Measurements from ENCODE around the gene CALHM3.

DNA sequence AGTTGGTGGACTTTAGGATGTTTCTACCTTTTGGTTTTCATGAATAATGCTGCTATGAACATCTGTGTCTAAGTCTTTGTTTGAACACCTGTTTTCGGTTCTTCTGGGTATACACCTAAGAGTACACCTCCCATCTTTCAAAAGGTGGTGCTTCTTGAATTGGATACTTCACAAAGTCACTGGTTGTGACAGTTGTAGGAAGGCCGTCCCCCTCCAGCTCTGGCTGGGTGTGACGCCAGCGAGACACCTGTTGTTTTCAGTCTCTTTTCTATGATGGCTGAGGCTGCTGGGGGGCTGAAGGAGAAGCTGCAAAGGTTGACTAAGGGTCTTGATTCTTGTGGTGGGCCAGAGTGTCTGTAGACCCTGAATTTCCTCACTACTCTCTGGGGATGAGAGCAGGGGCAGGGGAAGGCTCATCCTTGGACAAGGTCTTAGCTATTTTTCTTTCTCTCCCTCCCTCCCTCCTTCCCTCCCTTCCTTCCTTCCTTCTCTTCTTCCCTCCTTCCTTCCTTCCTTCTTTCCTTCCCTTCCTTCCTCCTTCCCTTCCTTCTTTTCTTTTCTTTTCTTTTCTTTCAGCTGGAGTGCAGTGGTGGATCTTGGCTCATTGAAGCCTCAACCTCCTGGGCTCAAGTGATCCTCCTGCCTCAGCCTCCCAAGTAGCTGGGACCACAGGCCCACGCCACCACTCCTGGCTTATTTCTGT is 20.0 kb upstream of the CALHM3 start:
- TF ChIP-seq, protein P1, sequence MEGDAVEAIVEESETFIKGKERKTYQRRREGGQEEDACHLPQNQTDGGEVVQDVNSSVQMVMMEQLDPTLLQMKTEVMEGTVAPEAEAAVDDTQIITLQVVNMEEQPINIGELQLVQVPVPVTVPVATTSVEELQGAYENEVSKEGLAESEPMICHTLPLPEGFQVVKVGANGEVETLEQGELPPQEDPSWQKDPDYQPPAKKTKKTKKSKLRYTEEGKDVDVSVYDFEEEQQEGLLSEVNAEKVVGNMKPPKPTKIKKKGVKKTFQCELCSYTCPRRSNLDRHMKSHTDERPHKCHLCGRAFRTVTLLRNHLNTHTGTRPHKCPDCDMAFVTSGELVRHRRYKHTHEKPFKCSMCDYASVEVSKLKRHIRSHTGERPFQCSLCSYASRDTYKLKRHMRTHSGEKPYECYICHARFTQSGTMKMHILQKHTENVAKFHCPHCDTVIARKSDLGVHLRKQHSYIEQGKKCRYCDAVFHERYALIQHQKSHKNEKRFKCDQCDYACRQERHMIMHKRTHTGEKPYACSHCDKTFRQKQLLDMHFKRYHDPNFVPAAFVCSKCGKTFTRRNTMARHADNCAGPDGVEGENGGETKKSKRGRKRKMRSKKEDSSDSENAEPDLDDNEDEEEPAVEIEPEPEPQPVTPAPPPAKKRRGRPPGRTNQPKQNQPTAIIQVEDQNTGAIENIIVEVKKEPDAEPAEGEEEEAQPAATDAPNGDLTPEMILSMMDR (IDR thresholded peaks at IDR 0.05): no peak
- TF ChIP-seq POLR2A (IDR thresholded peaks at IDR 0.05) (no peak), POLR2AphosphoS5 (IDR thresholded peaks at IDR 0.05) (no peak)
